HEK293 (cell line): ENCODE measurements around the gene PHLDB2.

Source experiments
- REPIN1 ChIP-seq: fragments of 450-650 bp; formaldehyde crosslinking; IDR thresholded peaks from 2 replicates; pipeline ENCODE4 v1.5.1; 2017; ENCODE audit warnings: missing biosample characterization, missing genetic modification characterization, low read depth
- ZSCAN30 ChIP-seq: fragments of 450-650 bp; IDR thresholded peaks from 2 replicates; pipeline ENCODE4 v1.5.1; 2018; ENCODE audit warnings: missing biosample characterization, mild to moderate bottlenecking, missing genetic modification characterization, moderate library complexity
- TF ChIP-seq, protein P1 (sequence below): fragments of 450-650 bp; IDR thresholded peaks from 2 replicates; pipeline ENCODE4 v1.5.1; 2018; ENCODE audit warnings: missing biosample characterization, missing genetic modification characterization
- TF ChIP-seq, protein P2 (sequence below): fragments of 450-650 bp; formaldehyde crosslinking; IDR thresholded peaks from 2 replicates; pipeline ENCODE4 v1.5.1; 2016; ENCODE audit warnings: missing biosample characterization, missing genetic modification characterization
- TF ChIP-seq, protein P3 (sequence below): fragments of 450-650 bp; formaldehyde crosslinking; IDR thresholded peaks from 2 replicates; pipeline ENCODE4 v1.5.1; 2016; ENCODE audit warnings: missing biosample characterization, missing genetic modification characterization, low read depth

DNA sequence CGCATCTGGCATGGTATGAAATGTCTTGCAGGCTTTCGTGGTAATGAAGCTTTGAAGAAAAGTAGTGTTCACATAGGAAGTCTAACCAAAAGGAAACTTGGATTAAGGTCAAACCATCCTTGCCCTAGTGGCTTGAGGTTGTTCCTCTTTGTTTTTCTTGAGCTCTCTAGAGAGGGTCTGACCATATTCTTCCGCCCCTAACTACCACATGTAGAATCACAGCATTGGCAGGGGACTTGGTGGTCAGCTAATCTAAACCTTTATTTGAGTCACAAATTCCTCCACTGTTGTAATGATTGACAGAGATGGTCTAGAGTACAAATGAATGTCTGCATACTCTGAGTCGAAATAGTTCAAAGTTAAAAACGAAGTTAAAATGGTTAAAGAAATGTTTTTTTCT lies 39.1 kb upstream of the PHLDB2 start:
- no peak for TF ChIP-seq REPIN1 (tag by site-specific recombination)
- no peak for TF ChIP-seq ZSCAN30 (tag by site-specific recombination)
- TF ChIP-seq, protein P1, sequence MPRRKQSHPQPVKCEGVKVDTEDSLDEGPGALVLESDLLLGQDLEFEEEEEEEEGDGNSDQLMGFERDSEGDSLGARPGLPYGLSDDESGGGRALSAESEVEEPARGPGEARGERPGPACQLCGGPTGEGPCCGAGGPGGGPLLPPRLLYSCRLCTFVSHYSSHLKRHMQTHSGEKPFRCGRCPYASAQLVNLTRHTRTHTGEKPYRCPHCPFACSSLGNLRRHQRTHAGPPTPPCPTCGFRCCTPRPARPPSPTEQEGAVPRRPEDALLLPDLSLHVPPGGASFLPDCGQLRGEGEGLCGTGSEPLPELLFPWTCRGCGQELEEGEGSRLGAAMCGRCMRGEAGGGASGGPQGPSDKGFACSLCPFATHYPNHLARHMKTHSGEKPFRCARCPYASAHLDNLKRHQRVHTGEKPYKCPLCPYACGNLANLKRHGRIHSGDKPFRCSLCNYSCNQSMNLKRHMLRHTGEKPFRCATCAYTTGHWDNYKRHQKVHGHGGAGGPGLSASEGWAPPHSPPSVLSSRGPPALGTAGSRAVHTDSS (tag by site-specific recombination), result no peak
- TF ChIP-seq, protein P2, sequence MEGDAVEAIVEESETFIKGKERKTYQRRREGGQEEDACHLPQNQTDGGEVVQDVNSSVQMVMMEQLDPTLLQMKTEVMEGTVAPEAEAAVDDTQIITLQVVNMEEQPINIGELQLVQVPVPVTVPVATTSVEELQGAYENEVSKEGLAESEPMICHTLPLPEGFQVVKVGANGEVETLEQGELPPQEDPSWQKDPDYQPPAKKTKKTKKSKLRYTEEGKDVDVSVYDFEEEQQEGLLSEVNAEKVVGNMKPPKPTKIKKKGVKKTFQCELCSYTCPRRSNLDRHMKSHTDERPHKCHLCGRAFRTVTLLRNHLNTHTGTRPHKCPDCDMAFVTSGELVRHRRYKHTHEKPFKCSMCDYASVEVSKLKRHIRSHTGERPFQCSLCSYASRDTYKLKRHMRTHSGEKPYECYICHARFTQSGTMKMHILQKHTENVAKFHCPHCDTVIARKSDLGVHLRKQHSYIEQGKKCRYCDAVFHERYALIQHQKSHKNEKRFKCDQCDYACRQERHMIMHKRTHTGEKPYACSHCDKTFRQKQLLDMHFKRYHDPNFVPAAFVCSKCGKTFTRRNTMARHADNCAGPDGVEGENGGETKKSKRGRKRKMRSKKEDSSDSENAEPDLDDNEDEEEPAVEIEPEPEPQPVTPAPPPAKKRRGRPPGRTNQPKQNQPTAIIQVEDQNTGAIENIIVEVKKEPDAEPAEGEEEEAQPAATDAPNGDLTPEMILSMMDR (tag by site-specific recombination), result no peak
- TF ChIP-seq, protein P3, sequence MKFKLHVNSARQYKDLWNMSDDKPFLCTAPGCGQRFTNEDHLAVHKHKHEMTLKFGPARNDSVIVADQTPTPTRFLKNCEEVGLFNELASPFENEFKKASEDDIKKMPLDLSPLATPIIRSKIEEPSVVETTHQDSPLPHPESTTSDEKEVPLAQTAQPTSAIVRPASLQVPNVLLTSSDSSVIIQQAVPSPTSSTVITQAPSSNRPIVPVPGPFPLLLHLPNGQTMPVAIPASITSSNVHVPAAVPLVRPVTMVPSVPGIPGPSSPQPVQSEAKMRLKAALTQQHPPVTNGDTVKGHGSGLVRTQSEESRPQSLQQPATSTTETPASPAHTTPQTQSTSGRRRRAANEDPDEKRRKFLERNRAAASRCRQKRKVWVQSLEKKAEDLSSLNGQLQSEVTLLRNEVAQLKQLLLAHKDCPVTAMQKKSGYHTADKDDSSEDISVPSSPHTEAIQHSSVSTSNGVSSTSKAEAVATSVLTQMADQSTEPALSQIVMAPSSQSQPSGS, result no peak
